HG02610 (cell line): ENCODE data around the gene DYNC2LI1.
"Not testable (repeated sequence)": the region's sequence is repeated elsewhere in the genome, so short reads cannot be mapped to it uniquely, and the experiment has no call there.

Experiments
- ATAC-seq: cut with Tn5 transposase; IDR thresholded peaks from one replicate; pipeline ENCODE4 v1.9.1; 2021; ENCODE audit warnings: mild to moderate bottlenecking, moderate library complexity; ENCODE audit not compliant: unreplicated experiment

DYNC2LI1 gene

DNA sequence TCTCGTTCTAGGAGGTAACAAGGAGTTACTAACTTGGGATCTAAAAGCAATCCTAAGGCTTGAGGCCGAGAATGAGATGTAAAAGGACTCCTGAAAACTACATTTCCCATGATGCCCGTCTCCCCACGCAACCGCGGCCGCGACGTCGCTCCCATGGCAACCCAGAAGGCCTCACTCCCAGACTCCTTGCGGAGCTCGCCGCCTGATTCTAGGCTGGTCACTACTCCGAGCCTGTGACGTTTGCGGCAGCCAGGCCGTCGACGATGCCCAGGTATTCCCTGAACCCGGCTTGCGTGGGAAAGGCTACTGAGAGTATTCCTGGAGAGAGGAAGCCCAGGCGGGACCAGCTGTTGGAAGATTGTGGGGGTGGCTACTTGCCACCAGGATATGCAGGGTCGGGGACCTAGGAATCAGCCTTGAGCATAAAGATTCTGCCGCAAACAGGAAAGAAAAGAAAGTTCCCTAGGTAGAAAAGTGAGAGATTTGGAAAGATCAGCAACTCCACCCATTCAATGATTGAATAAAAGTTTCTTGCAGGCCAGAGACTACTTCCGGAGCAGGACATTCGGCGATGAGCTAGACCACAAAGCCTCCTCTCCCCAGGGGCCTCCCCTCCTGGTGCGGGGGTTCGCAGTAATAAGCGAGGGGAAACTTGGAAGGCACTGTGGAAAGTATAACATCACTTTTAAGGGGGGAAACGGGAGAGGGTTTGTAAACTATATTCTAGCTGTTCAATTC lies at the start of gene DYNC2LI1:
Gene DYNC2LI1 (plus strand): TSS at position 164 of the 738 bp plus-strand sequence. CDS start 100 bp downstream, at position 264.
- peak; percentile 99 for ATAC-seq

DNA sequence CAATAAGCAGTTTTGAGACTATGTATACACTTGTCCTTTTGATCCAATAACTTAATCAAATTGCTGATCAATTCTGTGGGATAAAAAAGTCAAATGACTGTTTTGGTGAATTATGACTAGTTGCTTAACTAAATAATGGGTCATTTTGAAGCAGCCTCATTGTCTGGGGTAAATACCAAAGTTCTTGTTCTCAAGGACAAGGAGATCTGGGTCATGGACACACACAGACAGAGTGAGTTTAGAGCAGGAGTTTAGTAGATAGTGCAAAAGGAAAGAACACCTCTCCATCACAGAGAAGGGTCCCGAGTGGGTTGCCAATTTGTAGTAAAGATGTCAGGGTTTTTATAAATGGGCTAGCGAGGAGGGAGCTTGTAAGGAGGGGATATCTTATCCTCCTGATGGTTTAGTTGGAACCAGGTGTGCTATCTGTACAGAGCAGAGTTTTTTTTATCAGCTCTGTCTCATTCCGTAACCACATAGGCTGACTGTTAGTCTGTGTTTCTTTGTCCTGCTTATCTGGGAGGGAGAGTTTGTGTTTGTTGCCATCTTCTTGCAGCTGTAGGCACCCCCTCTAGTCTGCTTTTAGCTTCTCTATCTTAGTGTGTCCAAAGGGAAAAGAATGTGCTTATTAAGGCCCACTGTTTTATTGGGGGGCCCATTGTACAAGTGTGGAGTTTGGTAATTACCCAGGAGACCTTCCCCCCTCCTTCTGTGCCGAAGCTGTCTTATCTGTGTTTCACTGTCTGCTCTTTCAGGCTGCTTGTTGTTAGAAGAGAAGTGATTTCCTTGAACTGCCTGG lies 48.9 kb upstream of the DYNC2LI1 start:
- ATAC-seq: no peak

DNA sequence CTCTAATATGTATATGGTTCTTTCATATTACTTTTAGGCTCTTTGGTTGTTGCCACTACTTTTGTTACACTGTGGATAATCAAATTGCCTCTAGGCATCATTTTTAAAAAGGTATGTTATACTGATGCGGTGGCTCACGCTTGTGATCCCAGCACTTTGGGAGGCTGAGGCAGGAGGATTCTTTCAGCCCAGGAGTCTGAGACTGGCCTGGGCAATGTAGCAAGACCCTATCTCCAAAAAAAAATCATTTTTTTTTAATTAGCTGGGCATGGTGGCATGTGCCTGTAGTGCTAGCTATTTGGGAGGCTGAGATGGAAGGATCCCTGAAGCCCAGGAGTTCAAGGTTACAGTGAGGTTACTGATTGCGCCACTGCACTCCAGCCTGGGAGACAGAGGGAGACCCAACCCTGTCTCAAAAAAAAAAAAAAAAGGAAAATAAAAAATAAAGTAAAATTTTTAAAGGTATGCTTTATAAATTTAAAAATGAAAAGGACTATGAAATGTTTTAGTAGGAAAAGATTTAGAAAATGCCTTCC lies 48.1 kb upstream of the DYNC2LI1 start:
- no peak for ATAC-seq

DNA sequence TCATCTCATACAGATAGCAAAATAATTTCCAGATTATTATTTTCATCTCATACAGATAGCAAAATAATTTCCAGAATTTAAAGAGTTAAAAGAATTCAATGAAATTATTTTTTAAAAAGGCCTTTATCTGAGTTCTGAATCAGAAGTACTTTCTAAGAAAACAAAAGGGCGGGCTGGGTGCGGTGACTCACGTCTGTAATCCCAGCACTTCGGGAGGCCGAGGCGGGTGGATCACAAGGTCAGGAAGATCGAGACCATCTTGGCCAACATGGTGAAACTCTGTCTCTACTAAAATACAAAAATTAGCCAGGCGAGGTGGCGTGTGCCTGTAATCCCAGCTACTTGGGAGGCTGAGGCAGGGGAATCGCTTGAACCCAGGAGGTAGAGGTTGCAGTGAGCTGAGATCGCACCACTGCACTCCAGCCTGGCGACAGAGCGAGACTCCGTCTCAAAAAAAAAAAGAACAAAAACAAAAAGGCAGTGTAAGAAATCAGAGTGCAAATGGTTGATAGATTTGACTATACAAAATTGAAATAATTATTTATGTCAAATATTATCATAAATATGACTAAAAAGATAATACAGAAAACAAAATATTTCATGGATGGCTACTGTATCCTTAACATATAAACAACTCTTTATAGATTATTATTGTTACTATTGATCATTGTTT lies 46.7 kb upstream of the DYNC2LI1 start:
- not testable (repeated sequence) for ATAC-seq

DNA sequence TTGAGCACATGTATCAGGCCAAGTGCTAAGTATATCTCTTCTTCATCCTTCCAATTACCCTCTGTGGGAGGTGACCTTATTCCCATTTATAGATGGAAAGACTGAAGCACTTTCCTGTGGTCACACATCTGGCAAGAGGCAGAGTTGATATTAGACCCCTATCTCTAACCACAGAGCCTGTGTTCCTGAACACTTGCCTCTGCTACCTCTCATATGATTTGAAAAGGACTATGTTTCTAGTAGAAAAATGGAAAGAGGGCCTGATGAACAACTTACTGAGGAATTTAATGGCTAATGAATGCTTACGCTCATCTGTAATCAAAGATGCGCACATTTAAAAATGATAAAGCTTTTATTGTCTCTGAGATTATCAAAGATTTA lies 46.2 kb upstream of the DYNC2LI1 start:
- ATAC-seq: no peak

DNA sequence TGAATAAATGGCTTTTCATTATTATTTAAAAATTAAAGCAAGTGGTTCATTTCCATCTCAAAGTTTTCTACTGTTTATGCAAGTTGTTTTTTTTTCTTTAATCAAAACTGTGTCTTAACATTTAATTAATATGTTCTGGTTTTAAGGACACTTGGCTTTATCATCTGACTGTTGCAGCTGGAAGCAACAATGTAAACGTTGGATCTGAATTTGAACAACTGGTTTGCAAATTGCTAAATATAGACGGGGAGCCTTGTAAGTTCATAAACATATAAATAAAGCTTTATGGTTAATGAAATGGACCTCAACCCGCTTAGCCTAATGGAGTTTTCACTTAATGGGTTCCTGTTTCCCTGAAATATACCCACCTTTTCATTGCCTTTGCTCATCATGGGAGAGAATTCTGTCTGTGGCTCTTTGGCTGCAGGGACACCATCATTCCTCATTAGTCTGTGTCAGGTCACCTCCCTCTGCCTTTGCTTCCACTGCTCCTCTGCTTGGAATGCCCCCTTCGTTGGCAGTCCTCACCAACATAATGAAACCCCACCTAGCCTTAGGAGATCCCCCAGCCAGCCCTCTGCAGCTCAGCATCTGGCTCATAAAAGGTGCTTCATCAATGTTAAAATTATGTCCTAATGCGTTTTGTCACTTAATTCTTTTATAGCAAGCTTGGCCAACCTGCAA lies 44.2 kb upstream of the DYNC2LI1 start:
- no peak for ATAC-seq

DNA sequence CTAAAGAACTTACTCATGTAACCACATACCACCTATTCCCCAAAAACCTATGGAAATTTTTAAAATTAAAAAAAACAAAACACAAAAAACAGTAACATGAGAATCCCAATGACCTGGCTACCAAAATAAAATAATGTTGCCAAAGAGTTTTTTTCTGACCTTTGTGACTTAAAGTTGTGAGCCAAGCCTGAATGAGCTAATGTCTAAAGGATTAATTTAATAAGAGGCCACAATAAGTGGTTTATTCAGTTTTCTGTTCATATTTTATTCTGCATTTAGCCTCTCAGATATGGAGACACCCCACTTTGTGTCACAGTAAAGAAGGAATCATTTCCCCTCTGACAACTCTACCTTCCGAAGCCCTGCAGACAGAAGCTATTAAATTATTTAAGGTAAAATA lies 42.6 kb upstream of the DYNC2LI1 start:
- ATAC-seq: no peak

DNA sequence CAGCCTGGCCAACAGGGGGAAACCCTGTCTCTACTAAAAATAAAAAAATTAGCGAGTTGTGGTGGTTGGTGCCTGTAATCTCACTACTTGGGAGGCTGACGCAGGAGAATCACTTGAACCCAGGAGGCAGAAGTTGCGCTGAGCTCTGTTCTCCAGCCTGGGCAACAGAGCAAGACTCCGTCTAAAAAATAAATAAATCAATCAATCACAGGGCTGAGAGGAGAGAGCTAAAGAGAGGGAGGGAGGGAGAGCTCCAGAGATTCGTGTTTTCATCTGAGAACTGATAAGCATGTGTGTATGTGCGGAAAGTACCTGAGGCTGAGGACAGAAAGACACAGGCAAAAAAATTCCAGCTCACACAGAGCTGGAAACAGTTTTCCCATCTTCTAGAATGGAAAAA lies 37.2 kb upstream of the DYNC2LI1 start:
- ATAC-seq: no peak

DNA sequence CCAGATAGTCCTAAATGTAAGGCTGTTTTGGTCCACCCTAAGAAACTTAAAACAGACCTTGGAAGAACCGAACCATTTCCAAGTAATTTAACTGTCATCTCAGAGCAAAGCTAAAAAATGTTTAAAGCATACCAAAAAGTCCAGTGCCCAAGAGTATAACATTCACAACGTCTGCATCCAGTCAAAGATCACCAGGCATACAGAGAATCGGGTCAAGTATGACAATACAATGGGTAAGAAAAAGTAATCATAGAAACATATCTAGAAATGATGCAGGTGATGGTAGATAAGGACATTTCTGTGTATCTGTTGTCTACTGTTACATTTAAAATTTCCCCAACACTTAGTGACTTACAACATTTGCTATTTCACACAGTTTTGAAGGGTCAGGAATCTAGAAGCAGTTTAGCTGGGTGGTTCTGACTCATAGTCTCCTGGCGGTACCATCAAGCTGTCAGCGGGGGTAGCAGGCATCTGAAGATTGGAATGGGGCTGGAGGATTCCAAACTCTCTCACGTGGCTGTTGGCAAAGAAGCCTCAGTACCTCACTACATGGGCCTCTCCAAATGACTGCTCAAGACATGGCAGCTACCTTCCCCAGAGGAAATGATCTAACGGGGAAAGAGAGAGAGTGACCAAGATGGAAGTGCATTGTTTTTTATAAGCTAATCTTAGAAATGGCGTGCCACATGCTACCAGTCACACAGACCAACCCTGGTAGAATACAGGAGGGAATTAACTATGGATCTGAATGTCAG lies 36.6 kb upstream of the DYNC2LI1 start:
- no peak for ATAC-seq

DNA sequence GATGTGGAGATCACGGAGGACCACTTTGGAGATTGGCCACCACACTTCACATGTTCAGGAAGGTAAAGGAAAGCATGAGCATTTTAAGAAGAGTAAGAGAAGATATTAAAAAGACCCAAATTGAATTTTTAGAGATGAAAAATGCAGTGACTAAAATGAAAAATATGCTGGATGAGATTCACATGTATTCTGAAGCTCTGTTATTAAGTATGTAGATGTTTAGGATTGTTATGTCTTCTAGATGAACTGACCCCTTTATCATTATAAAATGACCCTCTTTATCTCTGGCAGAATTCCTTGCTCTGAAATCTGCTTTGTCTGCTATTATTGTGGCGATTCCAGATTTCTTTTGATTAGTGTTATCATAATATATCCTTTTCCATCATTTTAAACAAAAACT lies 36.0 kb upstream of the DYNC2LI1 start:
- ATAC-seq: no peak

DNA sequence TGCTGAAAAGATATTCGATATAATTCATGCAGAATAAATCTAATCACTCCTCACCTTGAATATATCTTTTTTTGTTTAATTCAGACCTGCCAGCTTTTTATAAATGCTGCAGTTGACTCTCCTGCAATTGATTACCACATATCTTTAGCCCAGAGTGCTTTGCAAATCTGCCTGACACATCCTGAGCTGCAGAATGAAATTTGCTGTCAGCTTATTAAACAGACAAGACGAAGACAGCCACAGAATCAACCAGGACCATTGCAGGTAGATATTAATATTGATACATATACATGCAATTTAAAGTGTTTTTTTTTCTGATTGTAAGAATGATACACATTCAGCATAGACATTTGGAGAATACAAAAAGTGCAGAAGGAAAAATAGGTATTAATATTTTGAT lies 35.6 kb upstream of the DYNC2LI1 start:
- ATAC-seq: no peak

DNA sequence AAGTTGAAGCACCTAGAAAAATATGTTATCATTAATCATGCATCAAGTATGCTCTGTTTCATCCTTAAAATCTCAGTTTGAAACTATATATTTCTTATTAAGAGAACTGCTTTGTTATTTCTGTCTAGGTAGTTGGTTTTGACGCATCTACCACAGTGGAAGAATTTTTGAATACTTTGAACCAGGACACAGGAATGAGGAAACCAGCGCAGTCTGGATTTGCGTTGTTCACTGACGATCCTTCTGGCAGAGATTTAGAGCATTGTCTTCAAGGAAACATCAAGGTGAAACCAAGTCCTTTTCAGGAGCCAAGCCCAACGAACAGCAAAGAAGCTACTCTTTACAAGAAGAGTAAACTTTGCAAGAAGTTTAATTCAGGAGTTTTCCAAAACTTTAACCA lies 30.1 kb upstream of the DYNC2LI1 start:
- ATAC-seq: no peak

DNA sequence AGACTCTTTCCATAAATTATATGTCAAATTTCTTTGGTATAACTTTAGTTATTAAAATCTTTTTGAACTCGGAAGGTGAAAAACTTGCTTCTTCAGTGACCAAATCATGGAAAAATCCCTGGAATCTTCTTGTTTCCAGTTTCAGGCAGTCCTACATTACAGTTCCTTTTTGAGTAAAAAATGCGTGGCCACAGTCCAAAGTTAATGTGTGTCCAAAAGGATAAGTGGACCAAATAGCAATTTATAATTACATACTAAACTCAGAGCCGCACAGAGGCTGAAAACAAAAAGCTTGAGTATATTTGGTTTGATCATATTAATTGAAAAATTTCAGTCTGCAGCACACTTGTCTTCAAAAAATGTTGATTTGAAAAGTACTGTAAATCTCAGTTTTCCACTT lies 28.4 kb upstream of the DYNC2LI1 start:
- ATAC-seq: no peak

DNA sequence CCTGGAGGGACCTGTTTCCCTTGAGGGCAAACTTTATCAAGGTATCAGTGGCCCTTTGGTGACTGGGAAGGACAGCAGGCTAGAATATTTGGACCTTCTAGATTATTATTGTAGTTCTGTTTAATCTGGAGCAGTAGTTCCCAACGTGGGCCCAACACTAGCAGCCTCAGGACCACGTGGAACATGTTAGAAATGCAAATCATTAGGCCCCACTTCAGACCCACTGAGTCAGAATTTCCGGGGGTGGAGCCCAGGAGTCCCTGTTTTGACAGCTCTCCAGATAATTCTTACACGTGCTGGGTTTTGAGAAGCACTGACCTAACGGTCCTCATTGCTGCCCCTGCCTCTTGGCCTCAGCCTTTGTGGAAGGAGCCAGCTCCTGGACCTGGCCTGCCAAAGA lies 25.5 kb upstream of the DYNC2LI1 start:
- no peak for ATAC-seq

DNA sequence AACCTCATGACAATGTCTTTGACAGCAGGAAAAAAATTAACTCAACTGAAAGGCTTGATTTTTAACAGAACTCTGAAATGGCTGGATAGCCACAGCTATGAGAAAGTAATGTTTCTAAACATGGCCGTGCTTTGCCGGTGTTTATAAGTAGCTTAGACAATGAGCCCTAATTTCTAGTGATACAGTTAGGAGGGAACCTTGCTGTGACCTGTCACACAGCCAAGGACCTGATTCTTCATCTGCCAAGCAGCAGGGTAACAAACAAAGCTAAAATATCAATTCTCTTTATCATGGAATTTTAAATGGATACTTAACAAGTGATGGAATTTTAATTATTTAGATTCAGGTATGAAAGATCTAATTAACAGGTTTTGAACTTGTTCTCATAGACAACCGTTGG lies 24.3 kb upstream of the DYNC2LI1 start:
- ATAC-seq: no peak

DNA sequence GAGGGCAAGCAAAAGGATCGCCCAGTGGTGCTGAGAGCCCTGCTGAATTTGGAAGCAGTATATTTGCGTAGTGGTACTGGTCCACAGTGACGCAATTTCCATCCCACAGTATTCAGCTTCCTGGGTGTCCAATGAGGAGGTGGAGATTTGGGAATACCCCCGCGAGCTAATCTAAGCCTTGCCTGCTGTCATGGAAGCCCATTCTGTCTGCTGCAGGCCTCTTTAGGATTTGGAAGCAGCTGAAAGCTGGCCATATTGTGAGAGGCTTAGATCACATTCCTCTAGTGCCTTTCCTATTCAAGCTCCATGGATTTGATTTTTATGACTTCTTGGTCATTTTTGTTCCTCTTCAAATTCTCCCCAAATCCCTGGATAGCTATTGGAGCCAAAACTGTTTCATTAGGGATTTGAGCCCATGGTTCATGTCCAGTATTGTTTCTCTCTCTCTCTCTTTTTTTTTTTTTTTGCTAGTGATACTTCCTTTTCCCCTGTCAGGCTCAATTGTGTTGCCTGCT lies 22.3 kb upstream of the DYNC2LI1 start:
- ATAC-seq: no peak

DNA sequence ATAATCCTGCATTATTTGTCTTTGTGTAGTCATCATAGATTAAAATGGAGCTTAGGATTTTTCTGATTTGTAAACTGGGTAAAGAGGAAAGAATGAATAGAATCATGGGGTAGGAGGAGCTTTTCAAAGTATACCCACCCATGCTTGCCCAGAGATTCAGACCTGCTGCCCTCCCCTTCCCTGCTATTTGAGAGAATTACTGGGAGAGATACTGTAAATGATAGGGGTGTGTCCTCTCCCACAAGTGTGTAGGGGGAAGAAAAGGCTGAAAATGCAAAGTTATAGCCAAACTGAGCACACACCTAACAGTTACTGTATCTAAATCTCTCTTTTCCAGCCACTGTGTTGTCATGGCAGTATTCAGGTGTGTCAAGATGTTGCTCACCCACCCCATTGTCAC lies 21.5 kb upstream of the DYNC2LI1 start:
- no peak for ATAC-seq

DNA sequence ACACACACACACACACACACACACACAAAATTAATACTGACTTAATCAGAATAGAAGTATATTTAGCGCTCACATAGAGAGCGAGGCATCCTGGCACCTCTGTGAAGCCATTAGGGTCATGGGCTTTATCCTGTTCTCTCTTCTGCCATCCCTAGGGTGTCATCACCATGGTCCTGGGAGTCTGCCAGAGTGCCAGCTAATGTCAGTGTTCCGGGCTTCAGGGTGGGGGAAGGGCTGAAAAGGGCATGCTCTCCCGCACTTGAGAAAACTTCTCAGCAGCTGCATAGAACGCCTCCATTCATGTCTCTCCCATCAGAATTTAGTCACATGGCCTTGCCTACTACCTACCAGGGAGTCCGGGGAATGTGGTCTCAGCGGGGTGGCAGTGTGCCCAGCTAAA lies 19.7 kb upstream of the DYNC2LI1 start:
- no peak for ATAC-seq

DNA sequence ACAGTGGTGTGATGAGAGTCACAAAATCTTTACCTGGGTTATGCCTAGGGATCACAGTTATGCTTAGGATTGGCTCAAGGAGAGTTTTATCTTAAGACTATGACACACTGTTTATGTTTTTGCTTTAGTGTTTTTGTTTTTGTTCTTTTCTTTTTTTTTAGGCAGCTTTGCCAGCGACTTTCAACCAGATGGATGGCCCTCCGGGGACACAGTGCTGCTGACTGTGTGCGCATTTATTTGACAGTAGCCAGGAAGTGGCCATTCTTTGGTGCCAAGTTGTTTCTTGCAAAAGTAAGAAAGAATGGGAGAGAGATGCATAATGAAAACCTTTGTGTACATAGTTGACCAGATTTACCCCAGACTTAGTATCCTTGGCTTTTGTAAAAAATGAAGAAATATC lies 15.1 kb upstream of the DYNC2LI1 start:
- ATAC-seq: no peak

DNA sequence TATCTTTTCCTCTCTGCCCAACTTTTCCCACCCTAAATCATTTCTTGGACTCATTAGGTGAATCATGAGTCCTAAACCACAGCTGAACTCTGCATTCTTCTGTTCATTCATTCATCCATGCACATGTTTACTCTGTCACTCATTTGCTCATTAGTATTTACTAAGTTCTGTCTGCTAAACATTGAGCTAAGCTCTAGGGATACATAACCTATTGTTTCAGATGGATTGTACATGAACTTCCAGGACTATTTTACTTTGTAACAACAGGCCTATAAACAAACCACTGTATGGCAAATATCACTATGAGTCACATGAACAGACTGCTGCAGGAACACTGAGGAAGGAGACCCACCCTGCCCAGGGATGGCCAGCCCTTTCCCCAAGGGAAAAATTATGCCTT lies 14.6 kb upstream of the DYNC2LI1 start:
- no peak for ATAC-seq
